Esophagus muscularis mucosa (tissue), 4 donors: ENCODE results near the gene NUBPL. TPM values are rescaled to one million over a fixed set of nuclear protein-coding genes. Genes with fewer than 3 reads are reported as not detected.
A peak's percentile ranks its signal among the peaks of the same experiment; 100 is the strongest.

Source experiments
- DNase-seq: peaks from one replicate; pipeline ENCODE4 v3.0.0-alpha.2; 2017; ENCODE audit errors: extremely low spot score
- H3K27ac ChIP-seq, 4 donors: fragments of 200-600 bp; sonication (generic); replicated peaks in 1 of 4; 1 replicate in 3 of 4; 2 replicates in 1 of 4; pipeline ENCODE4 v1.5.1; 2016 to 2019; ENCODE audit warnings: mild to moderate bottlenecking in 1 of 4
- H3K27me3 ChIP-seq, 4 donors: fragments of 200-600 bp; sonication (generic); one replicate each; pipeline versions ENCODE4 v1.5.1 to v1.6.0; 2016 to 2019
- H3K36me3 ChIP-seq, 4 donors: fragments of 200-600 bp; sonication (generic); one replicate each; pipeline ENCODE4 v1.5.1; 2016 to 2019
- H3K4me1 ChIP-seq, 4 donors: fragments of 200-600 bp; sonication (generic); one replicate each; pipeline ENCODE4 v1.5.1; 2016 to 2019
- H3K4me3 ChIP-seq, 4 donors: fragments of 200-600 bp; sonication (generic); 1 replicate in 2 of 4; 2 replicates in 2 of 4; pipeline ENCODE4 v1.5.1; 2016 to 2019; ENCODE audit warnings: mild to moderate bottlenecking in 4 of 4, moderate library complexity in 1 of 4
- H3K9me3 ChIP-seq, 4 donors: fragments of 200-600 bp; sonication (generic); 1 replicate in 3 of 4; 2 replicates in 1 of 4; pipeline ENCODE4 v1.5.1; 2016 to 2019
- CTCF ChIP-seq, 3 experiments: fragments of 200-600 bp in 2 of 3; fragments of 450-650 bp in 1 of 3; sonication (generic) in 2 of 3; IDR thresholded peaks; one replicate each; pipeline ENCODE4 v1.5.1; 2017 to 2019; ENCODE audit warnings: antibody characterized with exemption in 3 of 3, mild to moderate bottlenecking in 2 of 3, moderate library complexity in 1 of 3
- EP300 ChIP-seq: sonication (generic); formaldehyde crosslinking; IDR thresholded peaks from one replicate; pipeline ENCODE4 v1.6.1; 2017; ENCODE audit warnings: antibody characterized with exemption
- POLR2A ChIP-seq: fragments of 450-650 bp; IDR thresholded peaks from one replicate; pipeline ENCODE4 v1.6.1; 2017; ENCODE audit warnings: antibody characterized with exemption, moderate library complexity, mild to moderate bottlenecking, low read depth
- POLR2AphosphoS5 ChIP-seq, 2 donors: sonication (generic); formaldehyde crosslinking; IDR thresholded peaks; one replicate each; pipeline ENCODE4 v1.6.1; 2017; ENCODE audit warnings: antibody characterized with exemption in 2 of 2
- WGBS: methylation state at CpG from one replicate; pipeline ENCODE4 v1.1.5; 2018; 5-methylcytosine and 5-hydroxymethylcytosine counted together
- intact Hi-C: fragments of 100-400 bp; cut with DNase I; formaldehyde crosslinking; loops from one replicate; pipeline ENCODE4 v1.15.1; 2023
- total RNA-seq, 4 donors: library from RNA; depleted of rRNA; stranded (reverse); fragments of >200 nt; gene quantifications; one replicate each; pipeline versions ENCODE4 v1.1.0 to v1.2.1, GENCODE V29; 2016

Gene NUBPL
- total RNA-seq, 4 donors from 2014 or later = 10.3 to 13.6 (median 12.8) TPM

- Histone ChIP-seq H3K36me3 (no peaks in the 10 kb centered on the region), H3K9me3 (no peaks in the 10 kb centered on the region), H3K4me3 (no peak overlapping the region), H3K27me3 (no peaks in the 10 kb centered on the region), H3K4me1 (peaks cover 0 to 26% (median 17%) of the 10 kb centered on the region in 4 donors), H3K27ac (no peak overlapping the region)
- DNase-seq = no peak
- TF ChIP-seq POLR2A (no peak), POLR2AphosphoS5 (IDR thresholded peaks at IDR 0.05) (no peak), EP300 (no peak), CTCF (IDR thresholded peaks at IDR 0.05) (no peak)
- 92% methylated on average over 2 of the region's 2 CpGs for WGBS
- intact Hi-C loops = no loop called here
These were observed 31.4 kb downstream of the NUBPL start for GRCh38 chr14:31592631-31593030.

DNA sequence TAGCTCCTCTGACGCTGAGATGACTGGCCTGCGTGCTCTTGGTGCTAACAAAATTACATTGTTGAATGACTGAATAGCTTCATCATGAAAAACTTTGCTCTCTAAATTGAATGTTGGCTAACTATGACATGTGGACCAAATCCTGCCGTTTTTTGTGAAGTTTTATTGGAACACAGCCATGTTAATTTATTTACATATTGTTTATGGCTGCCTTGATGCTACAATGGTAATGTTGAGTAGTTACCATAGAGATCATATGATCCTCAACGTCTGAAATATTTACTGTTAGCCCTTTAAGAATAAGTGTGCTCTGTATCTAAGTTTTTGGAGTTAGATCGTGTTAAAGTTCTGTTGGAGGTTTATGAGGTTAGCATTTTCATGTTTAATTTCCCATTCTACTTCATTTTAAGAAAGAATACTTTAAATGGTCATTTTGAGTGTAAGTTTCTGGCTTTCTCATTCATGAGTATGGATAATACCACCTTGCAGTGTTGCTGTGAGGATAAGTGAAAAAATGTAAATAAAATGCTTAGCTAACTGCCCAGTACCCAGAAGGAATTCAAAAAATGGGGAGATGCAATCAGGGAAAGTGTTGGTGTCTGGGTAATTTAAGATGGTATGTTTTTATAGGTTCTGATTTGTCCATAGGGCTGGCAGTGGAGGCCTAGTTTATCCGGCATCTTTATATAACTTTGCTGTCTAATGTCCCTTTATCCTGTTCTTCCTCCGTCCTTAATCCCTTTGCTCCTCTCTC is 35.3 kb downstream of the NUBPL start:
- Histone ChIP-seq H3K27ac (peak overlapping the region in 1 of 4 donors; percentile 25), H3K4me3 (no peak overlapping the region), H3K36me3 (peaks cover 0 to 10% (median 4%) of the 10 kb centered on the region in 4 donors), H3K4me1 (peaks cover 0 to 26% (median 17%) of the 10 kb centered on the region in 4 donors), H3K9me3 (no peaks in the 10 kb centered on the region), H3K27me3 (no peaks in the 10 kb centered on the region)
- 74% methylated on average over 7 of the region's 7 CpGs for WGBS
- TF ChIP-seq EP300 (no peak), POLR2A (no peak), POLR2AphosphoS5 (IDR thresholded peaks at IDR 0.05) (no peak), CTCF (IDR thresholded peaks at IDR 0.05) (no peak)
- no peak for DNase-seq
- intact Hi-C loops = no loop called here

DNA sequence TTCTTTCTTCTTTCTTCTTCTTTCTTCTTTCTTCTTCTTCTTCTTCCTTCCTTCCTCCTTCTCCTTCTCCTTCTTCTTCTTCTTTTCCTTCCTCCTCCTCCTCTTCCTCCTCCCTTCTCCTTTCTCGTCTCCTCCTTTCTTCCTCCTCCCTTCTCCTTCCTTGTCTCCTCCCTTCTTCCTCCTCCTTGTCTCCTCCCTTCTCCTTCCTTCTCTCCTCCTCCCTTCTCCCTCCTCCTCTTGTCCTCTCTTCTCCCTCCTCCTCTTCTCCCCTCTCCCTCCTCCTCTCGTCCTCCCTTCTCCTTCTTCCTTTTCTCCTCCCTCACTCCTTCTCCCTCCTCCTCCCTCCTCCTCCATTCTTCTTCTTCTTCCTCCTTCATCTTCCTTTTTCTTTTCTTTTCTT is 44.5 kb downstream of the NUBPL start:
- no peak for TF ChIP-seq POLR2AphosphoS5 (IDR thresholded peaks at IDR 0.05)
- TF ChIP-seq POLR2A = no peak
- TF ChIP-seq EP300 = no peak
- no peak for TF ChIP-seq CTCF (IDR thresholded peaks at IDR 0.05)
- DNase-seq = no peak
- no peaks in the 10 kb centered on the region for H3K27me3 ChIP-seq
- H3K27ac ChIP-seq = no peak overlapping the region
- peaks cover 0 to 4% (median 2%) of the 10 kb centered on the region in 4 donors for H3K36me3 ChIP-seq
- 92% methylated on average over 2 of the region's 2 CpGs for WGBS
- no peaks in the 10 kb centered on the region for H3K9me3 ChIP-seq
- intact Hi-C loops = no loop called here
- H3K4me3 ChIP-seq = no peak overlapping the region
- H3K4me1 ChIP-seq = no peaks in the 10 kb centered on the region

DNA sequence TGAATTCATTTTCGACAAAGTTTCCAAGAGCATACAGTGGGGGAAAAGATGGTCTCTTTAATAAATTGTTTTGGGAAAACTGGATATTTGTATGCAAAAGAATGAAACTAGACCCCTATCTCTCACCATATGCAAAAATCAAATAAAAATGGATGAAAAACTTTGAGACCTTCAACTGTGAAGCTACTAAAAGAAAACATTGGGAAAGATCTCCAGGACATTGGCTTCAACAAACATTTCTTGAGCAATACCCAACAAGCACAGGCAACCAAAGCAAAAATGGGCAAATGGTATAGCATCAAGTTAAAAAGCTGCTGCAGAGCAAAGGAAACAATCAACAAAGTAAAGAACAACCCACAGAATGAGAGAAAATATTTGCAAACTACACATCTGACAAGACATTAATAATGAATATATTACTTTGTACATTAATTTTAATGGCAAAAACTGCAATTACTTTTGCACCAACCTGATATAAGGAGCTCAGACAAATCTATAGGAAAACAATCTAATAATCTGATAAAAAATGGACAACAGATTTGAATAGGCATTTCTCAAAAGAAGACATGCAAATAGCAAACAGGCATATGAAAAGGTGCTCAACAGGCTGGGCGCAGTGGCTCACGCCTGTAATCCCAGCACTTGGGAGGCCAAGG is 50.7 kb downstream of the NUBPL start:
- Histone ChIP-seq H3K4me1 (no peaks in the 10 kb centered on the region), H3K9me3 (peaks cover 0 to 8% (median 5%) of the 10 kb centered on the region in 4 donors), H3K27me3 (no peaks in the 10 kb centered on the region), H3K36me3 (no peaks in the 10 kb centered on the region), H3K4me3 (no peak overlapping the region), H3K27ac (no peak overlapping the region)
- intact Hi-C loops = no loop called here
- no peak for DNase-seq
- TF ChIP-seq POLR2AphosphoS5 (IDR thresholded peaks at IDR 0.05) (no peak), CTCF (IDR thresholded peaks at IDR 0.05) (no peak), POLR2A (no peak)
- 96% methylated on average over 3 of the region's 3 CpGs for WGBS
